GM21723 (cell line): ENCODE data around the gene DEDD2.

ENCODE experiments used
- ATAC-seq: cut with Tn5 transposase; IDR thresholded peaks from one replicate; pipeline ENCODE4 v1.9.1; 2021; ENCODE audit warnings: mild to moderate bottlenecking, moderate library complexity; ENCODE audit not compliant: unreplicated experiment

The DEDD2 gene

GRCh38 chr19:42150911-42151361 lies 66.5 kb downstream of the DEDD2 start:
- no peak for ATAC-seq

GRCh38 chr19:42150364-42150763 lies 67.1 kb downstream of the DEDD2 start:
- ATAC-seq, result no peak

- no peak for ATAC-seq
These were observed 67.9 kb downstream of the DEDD2 start for GRCh38 chr19:42149447-42150202.
